ENCODE results near the gene ATCAY.
"Not testable (repeated sequence)": the region's sequence is repeated elsewhere in the genome, so short reads cannot be mapped to it uniquely, and the experiment has no call there.

ATCAY gene

GRCh38 chr19:3950871-3951861 is 70.7 kb downstream of the ATCAY start:
- no peak for DNase-seq

GRCh38 chr19:3952755-3953276 is 72.3 kb downstream of the ATCAY start:
- DNase-seq: not testable (repeated sequence)

GRCh38 chr19:3954107-3954506 is 73.6 kb downstream of the ATCAY start:
- DNase-seq: no peak

DNA sequence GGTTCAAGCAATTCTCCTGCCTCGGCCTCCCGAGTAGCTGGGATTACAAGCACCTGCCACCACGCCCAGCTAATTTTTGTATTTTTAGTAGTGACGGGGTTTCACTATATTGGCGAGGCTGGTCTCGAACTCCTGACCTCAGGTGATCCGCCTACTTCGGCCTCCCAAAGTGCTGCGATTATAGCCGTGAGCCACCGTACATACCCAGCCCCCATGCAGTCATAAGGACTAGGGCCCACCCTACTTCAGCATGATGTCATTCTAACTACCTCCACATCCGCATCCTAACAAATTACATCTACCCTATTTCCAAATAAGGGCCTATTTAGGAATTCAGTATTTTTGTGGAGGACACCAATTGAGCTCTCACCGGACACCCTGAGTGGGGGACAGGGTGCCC is 74.8 kb downstream of the ATCAY start:
- not testable (repeated sequence) for DNase-seq

- DNase-seq: no peak
Measured at GRCh38 chr19:3955688-3956087, 75.2 kb downstream of the ATCAY start.

DNA sequence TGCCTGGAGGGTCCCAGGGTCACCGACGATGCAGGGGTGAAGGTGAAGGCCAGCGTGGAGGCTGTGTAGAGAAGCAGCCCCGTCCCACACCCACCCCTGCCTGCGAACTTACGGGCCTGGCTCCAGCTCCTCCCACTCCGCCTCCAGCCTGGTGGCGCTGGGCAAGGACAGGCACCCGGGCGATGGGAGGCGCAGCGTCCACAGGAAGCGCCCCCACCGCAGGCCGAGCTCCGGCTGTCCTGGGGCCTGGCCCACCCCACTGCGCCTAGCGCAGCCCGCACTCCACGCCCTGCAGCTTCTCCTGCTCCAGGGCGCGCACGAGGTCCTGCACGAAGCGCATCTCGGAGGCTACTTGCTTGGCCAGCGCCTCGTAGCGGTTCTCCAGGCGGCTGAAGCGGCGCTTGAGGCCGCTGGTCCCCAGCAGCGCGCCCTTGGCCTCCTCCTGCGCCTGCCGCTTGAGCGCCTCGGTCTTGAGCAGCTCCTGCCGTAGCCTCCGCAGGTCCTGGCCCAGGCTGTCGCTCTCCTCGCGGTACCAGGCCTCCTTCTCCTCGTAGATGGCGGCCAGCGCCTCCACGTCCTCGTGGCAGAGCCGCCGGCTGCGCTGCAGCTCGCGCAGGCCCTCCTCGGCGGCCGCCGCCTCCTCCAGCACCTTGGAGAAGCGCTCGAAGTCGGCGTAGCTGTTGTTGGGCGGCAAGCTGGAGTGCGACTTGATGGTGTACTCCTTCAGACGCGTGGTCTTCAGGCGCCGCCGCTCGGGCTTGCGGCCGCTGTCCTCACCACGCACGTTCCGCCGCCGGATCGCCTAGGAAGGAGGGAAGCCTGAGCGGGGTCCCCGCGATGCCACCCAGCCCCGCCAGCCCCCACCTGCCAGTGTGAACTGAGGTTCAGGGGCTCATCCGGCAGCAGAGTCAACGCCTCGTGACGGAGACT is 78.6 kb downstream of the ATCAY start:
- DNase-seq: no peak

DNA sequence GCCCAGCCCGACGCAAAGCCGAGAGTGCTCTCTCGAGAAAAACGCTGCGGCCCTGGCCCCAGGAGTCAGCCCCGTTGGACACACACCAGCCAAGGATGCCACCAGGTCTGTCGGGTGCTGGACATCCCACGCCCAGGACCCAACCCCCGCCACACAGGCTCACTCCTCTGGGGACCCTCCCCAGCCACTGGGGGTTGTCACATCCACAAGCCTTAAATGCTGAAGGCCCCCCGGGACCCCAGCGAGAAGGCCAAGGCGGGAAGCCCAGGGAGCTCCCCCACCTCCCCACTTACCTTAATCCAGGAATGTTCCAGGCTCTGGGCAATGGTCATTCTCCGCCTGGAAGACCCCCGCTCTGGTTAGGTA is 79.3 kb downstream of the ATCAY start:
- no peak for DNase-seq

DNA sequence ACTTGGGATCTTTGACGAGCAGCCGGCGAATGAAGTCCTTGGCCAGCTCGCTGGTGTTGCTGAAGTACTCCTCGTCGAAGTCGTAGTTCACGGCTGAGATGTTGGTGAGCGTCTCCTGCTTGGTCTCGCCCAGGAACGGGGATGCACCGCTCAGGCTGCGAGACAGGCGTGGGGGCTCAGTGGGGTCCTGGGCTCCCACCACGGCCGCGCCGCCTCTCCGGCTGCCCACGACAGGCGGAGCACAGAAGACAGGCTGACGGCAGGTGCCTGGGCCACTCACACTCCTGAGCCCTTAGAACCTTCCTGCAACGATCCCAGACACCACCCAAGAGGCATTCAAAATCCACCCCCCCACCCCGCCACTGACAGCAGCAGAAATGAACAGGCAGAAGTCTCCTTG is 80.5 kb downstream of the ATCAY start:
- DNase-seq: no peak

DNA sequence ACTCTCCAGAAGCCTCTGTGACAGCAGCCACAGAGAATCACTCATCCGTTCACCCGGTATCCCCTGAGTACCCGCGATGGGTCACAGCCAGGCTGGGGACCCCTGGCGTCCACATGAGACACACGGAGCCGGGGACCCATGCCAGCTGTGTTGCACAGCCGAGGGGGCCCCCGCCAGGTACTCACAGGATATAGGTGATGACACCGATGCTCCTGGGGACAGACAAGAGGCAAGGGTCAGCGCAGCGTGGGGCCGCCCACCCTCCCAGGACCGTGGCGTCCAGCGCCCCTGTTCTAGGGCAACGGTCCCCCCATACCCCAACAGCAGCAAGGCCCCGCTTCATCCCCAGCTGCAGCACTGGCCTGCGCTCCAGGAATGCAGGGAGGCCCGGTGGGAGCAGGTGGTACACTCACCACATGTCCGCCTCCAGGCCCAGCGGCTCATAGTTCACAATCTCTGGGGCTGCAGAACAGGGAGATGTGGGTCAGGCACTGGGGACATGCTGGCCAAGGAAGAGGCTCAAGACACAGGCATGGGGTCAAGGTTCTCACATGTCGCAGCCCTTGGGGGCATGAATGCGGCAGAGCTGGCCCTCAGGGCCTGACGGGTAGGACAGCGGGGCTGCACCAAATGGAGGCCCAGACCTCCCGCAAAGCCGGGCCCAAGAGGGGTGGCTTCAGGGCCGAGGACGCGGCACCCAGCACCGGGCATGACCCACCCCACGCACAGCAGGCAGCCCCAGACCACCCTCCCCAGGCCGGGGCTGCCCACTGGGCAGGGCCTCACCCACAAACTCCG is 83.2 kb downstream of the ATCAY start:
- no peak for DNase-seq

GRCh38 chr19:3964256-3965194 is 84.0 kb downstream of the ATCAY start:
- DNase-seq: no peak

DNA sequence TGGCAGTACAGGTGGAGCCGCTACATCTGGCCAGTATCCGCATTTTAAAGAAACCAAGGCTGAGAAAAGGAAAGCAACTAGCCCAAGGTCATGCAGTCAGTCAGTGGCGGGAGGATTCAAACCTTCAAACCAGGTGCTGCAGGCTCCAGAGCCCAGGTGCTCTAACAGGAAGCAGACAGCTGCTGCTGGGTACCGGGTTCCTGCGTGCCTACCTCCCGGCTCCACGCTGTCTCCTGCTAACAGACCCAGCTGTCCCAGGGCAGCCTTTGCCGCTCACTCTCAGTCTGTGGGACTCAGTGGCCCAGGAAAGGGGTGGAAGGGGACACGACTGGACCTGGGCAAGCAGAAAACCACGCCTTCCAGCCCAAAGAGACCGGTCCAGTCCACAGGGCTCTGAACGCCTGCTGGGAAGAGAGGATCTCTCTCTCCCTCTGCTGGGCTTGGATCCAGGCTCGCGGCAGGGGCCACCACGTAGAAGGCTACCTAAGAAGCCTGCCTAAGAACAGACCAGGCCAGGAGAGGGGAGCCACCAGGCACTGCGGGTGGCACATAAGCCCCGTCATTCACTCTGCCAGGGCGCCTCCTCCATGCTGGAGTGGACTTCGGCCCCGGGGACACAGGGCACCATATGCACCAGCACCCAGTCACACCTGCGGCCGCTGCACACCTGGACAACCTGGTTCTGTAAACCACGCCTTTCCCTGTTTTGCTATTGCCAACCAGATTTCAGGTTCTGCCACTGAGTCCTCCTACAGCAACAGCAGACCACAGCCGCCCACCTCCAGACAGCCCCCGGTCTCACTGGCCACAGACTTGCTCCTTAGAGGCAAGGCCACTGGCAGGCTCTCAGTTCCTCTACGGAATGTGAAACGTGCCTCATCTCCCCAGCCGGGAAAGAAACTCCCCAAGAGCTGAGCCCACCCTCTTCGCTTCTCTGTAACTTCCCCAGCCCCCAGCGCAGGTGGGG is 85.8 kb downstream of the ATCAY start:
- no peak for DNase-seq

- not testable (repeated sequence) for DNase-seq
Measured at GRCh38 chr19:3967983-3968382, 87.5 kb downstream of the ATCAY start.

DNA sequence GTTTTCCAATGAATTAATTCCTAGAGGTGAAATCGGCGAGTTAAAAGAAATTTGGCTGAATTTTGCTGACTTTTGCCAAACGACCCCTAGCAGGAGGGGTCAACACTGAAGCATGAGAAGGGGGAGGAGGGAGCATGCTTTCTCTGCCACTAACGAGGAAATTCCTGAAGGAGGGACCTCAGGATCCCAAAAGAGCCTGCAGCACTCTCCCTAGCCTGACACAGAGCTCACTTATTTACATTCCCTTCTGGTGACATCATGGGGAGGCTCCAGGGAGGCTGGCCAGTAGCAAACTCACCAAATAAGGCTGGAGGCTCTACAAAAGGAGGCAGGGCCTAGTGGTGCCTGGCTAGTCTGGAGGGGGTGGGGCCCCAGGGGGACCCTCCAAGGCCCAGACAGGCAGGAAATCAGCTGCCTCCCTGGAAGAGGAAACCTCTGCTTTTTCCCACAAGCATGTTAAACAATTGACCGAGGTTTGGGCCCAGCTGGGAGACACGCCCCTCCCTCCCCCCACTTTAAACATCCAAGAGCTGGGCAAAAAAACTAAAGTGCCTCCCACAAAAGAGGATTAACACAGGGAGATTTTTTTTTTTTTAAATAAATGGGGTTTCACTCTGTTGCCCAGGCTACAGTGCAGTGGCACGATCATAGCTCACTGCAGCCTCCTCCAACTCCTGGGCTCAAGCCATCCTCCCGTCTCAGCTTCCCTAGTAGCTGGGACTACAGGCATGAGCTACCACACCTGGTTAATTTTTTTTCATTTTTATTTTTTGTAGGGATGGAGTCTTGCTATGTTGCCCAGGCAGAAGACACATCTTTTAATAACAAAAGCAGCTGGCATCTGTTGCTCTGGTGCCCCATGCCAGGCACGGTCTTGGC is 88.3 kb downstream of the ATCAY start:
- DNase-seq: no peak

GRCh38 chr19:3969435-3970312 is 89.2 kb downstream of the ATCAY start:
- no peak for DNase-seq

DNA sequence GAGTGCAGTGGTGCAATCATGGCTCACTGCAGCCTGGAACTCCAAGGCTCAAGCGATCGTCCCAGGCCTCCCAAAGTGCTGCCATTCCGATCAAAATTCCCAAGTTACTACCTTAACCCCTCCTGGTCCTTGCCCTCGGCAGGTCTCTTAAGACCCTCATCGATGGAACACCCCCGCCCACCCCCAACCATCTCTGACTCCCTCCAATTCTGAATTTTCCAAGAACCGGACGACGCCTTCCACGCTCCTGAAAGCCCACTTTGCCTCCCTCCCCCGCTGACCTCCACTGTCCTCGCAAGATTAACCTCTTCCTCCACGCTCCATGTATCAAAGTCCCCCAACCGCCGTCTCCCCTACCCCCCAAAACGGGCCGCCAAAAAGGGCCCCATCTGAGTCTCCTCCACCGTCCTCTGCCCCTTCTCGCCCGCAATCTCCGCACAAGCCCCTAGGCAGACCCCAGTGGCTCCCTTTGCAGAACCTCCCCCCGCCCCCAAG is 89.9 kb downstream of the ATCAY start:
- DNase-seq: no peak

GRCh38 chr19:3970808-3971598 is 90.5 kb downstream of the ATCAY start, which contains the start of gene DAPK3:
DAPK3 (minus strand) TSS chr19:3971099; CDS start chr19:3969735, 1,364 bp downstream.
- DNase-seq: peak; percentile 85

DNA sequence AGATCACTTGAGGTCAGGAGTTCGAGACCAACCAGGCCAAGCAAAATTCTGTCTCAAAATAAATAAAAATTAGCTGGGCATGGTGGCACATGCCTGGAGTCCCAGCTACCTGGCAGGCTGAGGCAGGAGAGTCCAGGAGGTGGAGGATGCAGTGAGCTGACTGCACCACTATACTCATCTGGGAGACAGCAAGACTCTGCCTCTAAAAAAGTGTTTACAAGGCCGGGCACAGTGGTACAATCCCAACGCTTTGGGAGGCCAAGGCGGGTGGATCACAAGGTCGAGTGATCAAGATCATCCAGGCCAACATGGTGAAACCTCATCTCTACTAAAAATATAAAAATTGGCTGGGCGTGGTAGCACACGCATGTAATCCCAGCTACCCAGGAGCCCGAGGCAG is 94.7 kb downstream of the ATCAY start:
- DNase-seq: no peak
